ENCODE results near the gene UXS1.

GRCh38 chr2:106126295-106126694 is 67.8 kb downstream of the UXS1 start:
- TF ChIP-seq, protein P1, sequence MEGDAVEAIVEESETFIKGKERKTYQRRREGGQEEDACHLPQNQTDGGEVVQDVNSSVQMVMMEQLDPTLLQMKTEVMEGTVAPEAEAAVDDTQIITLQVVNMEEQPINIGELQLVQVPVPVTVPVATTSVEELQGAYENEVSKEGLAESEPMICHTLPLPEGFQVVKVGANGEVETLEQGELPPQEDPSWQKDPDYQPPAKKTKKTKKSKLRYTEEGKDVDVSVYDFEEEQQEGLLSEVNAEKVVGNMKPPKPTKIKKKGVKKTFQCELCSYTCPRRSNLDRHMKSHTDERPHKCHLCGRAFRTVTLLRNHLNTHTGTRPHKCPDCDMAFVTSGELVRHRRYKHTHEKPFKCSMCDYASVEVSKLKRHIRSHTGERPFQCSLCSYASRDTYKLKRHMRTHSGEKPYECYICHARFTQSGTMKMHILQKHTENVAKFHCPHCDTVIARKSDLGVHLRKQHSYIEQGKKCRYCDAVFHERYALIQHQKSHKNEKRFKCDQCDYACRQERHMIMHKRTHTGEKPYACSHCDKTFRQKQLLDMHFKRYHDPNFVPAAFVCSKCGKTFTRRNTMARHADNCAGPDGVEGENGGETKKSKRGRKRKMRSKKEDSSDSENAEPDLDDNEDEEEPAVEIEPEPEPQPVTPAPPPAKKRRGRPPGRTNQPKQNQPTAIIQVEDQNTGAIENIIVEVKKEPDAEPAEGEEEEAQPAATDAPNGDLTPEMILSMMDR (IDR thresholded peaks at IDR 0.05), result no peak
- TF ChIP-seq EZH2 (IDR thresholded peaks at IDR 0.05) (no peak), EZH2phosphoT487 (IDR thresholded peaks at IDR 0.05) (no peak)

All from neural progenitor cell (in vitro differentiated cells).